AG10803 (cell line): ENCODE results near the gene PCDHGA6.

ENCODE experiments used
- DNase-seq: peaks from one replicate; pipeline ENCODE4 v3.0.0; 2010; ENCODE audit warnings: low read depth
- H3K4me3 ChIP-seq: 2 replicates; pipeline ENCODE4 v1.5.1; 2011; ENCODE audit warnings: mild to moderate bottlenecking, low read length, control low read depth
- CTCF ChIP-seq: conservative IDR thresholded peaks from 2 replicates; pipeline ENCODE4 v1.5.1; 2011; ENCODE audit warnings: mild to moderate bottlenecking, low read length, control low read depth, inconsistent platforms

The PCDHGA6 gene

DNA sequence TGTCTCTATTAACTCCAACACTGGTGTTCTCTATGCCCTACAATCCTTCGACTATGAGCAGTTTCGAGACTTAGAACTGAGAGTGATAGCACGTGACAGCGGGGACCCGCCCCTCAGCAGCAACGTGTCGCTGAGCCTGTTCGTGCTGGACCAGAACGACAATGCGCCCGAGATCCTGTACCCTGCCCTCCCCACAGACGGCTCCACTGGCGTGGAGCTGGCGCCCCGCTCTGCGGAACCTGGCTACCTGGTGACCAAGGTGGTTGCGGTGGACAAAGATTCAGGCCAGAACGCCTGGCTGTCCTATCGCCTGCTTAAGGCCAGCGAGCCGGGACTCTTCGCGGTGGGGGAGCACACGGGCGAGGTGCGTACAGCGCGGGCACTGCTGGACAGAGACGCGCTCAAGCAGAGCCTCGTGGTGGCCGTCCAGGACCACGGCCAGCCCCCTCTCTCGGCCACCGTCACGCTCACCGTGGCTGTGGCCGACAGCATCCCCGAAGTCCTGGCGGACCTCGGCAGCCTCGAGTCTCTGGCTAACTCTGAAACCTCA, 49.1 kb downstream of the PCDHGA6 start:
- no peak for TF ChIP-seq CTCF
- DNase-seq: no peak
- no peak overlapping the region for H3K4me3 ChIP-seq

DNA sequence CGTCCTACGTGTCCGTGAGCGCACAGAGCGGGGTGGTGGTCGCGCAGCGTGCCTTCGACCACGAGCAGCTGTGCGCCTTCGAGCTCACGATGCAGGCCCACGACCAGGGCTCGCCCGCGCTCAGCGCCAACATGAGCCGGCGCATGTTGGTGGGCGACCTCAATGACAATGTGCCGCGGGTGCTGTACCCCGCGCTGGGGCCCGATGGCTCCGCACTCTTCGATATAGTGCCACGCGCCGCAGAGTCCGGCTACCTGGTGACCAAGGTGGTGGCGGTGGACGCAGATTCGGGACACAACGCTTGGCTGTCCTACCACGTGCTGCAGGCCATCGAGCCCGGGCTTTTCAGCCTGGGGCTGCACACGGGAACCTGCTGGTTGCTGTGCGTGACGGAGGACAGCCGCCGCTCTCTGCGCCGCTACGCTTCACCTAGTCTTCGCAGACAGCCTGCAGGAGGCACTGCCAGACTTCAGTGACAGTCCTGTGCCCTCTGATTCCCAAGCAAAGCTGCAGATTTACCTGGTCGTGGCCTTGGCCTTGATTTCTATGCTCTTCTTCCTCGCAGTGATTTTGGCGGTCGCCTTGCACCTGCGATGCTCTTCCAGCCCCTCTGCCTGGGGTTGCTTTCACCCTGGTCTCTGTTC, 54.2 kb downstream of the PCDHGA6 start:
- H3K4me3 ChIP-seq: no peak overlapping the region
- no peak for TF ChIP-seq CTCF
- no peak for DNase-seq
